Measurements from ENCODE around the gene SH3BGR.

SH3BGR gene

DNA sequence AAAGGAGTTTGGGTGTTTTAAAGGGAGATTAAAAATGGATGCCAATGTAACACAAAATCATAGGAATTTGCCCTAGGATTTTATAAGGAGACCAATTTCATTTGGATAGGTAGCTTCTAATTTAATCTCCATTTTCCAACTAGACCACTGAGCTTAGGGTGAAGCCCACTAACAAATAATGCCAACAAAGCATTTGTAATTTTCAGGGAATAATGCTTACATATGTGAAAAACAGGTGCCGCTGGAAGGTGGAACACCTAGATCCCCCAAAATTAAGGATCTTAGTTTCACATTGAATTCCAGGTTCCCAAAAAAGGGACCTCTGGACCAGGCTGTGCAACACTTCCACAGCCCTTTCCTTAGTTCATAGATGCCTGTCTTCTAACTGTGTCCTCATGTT, 94.8 kb downstream of the SH3BGR start:
- Histone ChIP-seq H3K79me2 (ENCODE audit: control insufficient read depth, low read length) (no peaks in the 10 kb centered on the region), H4K20me1 (ENCODE audit: control insufficient read depth, insufficient read depth, low read depth, low read length) (no peaks in the 10 kb centered on the region), H3K36me3 (ENCODE audit: control insufficient read depth, low read length) (no peaks in the 10 kb centered on the region), H3K4me3 (ENCODE audit: low read length) (no peak overlapping the region), H3K27me3 (ENCODE audit: control insufficient read depth, low read length) (peaks cover 7% of the 10 kb centered on the region; the same call in 1 of the 2 replicates), H3K9me2 (replicated peaks; ENCODE audit: control insufficient read depth, low read length) (no peaks in the 10 kb centered on the region), H3F3A (ENCODE audit: control insufficient read depth, insufficient read depth) (no peaks in the 10 kb centered on the region), H3K9me3 (ENCODE audit: control insufficient read depth, insufficient read depth, low read length) (no peaks in the 10 kb centered on the region), H3K27ac (ENCODE audit: low read depth, low read length) (no peak overlapping the region), H3K4me1 (ENCODE audit: control insufficient read depth, low read length) (no peaks in the 10 kb centered on the region), H3K4me2 (ENCODE audit: low read length) (no peak overlapping the region)
- no peak for TF ChIP-seq EZH2phosphoT487 (IDR thresholded peaks at IDR 0.05; ENCODE audit: borderline replicate concordance, low read length)
- TF ChIP-seq, protein P1, sequence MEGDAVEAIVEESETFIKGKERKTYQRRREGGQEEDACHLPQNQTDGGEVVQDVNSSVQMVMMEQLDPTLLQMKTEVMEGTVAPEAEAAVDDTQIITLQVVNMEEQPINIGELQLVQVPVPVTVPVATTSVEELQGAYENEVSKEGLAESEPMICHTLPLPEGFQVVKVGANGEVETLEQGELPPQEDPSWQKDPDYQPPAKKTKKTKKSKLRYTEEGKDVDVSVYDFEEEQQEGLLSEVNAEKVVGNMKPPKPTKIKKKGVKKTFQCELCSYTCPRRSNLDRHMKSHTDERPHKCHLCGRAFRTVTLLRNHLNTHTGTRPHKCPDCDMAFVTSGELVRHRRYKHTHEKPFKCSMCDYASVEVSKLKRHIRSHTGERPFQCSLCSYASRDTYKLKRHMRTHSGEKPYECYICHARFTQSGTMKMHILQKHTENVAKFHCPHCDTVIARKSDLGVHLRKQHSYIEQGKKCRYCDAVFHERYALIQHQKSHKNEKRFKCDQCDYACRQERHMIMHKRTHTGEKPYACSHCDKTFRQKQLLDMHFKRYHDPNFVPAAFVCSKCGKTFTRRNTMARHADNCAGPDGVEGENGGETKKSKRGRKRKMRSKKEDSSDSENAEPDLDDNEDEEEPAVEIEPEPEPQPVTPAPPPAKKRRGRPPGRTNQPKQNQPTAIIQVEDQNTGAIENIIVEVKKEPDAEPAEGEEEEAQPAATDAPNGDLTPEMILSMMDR (IDR thresholded peaks at IDR 0.05; ENCODE audit: low read depth, low read length, poor library complexity, severe bottlenecking), result no peak

DNA sequence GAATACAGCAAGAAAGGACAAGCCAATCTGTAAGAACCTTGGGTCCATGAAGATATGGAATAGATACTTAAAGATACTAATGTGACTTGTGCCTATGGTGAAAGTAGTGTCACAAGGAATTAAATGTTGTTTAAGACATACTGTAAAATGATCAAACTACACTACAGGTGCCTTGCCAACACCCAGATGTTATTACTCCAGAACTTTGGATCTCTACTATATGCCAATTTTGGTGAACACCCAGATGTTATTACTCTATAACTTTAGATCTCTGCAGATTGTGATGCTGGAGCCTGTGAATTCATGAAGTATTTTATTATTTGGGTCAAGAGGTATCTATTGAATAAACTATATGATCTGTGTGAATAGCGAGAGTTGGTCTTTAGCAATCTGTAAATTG, 101.1 kb downstream of the SH3BGR start:
- Histone ChIP-seq H3K36me3 (ENCODE audit: control insufficient read depth, low read length) (no peaks in the 10 kb centered on the region), H3K4me2 (ENCODE audit: low read length) (no peak overlapping the region), H4K20me1 (ENCODE audit: control insufficient read depth, insufficient read depth, low read depth, low read length) (no peaks in the 10 kb centered on the region), H3K4me1 (ENCODE audit: control insufficient read depth, low read length) (no peaks in the 10 kb centered on the region), H3K4me3 (ENCODE audit: low read length) (no peak overlapping the region), H3K79me2 (ENCODE audit: control insufficient read depth, low read length) (no peaks in the 10 kb centered on the region), H3K27ac (ENCODE audit: low read depth, low read length) (no peak overlapping the region), H3K9me2 (replicated peaks; ENCODE audit: control insufficient read depth, low read length) (no peaks in the 10 kb centered on the region), H3K27me3 (ENCODE audit: control insufficient read depth, low read length) (peaks cover 5% of the 10 kb centered on the region), H3K9me3 (ENCODE audit: control insufficient read depth, insufficient read depth, low read length) (no peaks in the 10 kb centered on the region), H3F3A (ENCODE audit: control insufficient read depth, insufficient read depth) (no peaks in the 10 kb centered on the region)
- TF ChIP-seq EZH2phosphoT487 (IDR thresholded peaks at IDR 0.05; ENCODE audit: borderline replicate concordance, low read length), result no peak
- TF ChIP-seq, protein P1 (IDR thresholded peaks at IDR 0.05; ENCODE audit: low read depth, low read length, poor library complexity, severe bottlenecking), result no peak

DNA sequence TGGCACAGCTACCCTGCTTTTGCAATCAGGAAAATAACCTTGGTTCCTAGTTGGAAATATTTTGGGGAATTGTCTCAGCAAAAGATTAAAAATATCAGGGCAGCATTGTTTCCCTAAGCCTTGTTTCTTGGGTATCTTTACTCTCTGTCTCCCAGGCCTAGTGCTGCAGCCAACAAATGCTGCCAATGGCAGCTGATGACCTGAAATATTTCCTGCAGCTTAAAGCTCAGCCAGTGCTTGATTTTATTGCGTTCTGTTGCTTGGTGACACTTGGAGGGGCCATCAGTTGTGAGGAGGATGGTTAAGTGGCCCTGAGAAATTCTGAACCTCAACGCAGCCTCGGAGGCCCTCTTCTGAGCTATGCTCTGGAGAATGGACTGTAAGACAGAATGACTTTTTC, 101.6 kb downstream of the SH3BGR start:
- Histone ChIP-seq H3K27me3 (ENCODE audit: control insufficient read depth, low read length) (peaks cover 4% of the 10 kb centered on the region), H3K79me2 (ENCODE audit: control insufficient read depth, low read length) (no peaks in the 10 kb centered on the region), H3K4me3 (ENCODE audit: low read length) (no peak overlapping the region), H3F3A (ENCODE audit: control insufficient read depth, insufficient read depth) (no peaks in the 10 kb centered on the region), H4K20me1 (ENCODE audit: control insufficient read depth, insufficient read depth, low read depth, low read length) (no peaks in the 10 kb centered on the region), H3K4me2 (ENCODE audit: low read length) (no peak overlapping the region), H3K9me2 (replicated peaks; ENCODE audit: control insufficient read depth, low read length) (no peaks in the 10 kb centered on the region), H3K27ac (ENCODE audit: low read depth, low read length) (no peak overlapping the region), H3K36me3 (ENCODE audit: control insufficient read depth, low read length) (no peaks in the 10 kb centered on the region), H3K4me1 (ENCODE audit: control insufficient read depth, low read length) (no peaks in the 10 kb centered on the region), H3K9me3 (ENCODE audit: control insufficient read depth, insufficient read depth, low read length) (no peaks in the 10 kb centered on the region)
- TF ChIP-seq, protein P1 (IDR thresholded peaks at IDR 0.05; ENCODE audit: low read depth, low read length, poor library complexity, severe bottlenecking), result no peak
- TF ChIP-seq EZH2phosphoT487 (IDR thresholded peaks at IDR 0.05; ENCODE audit: borderline replicate concordance, low read length), result no peak
